Spleen (tissue), 11 donors: ENCODE results near the gene CHD6. TPM values are rescaled to one million over a fixed set of nuclear protein-coding genes. Genes with fewer than 3 reads are reported as not detected.

Source experiments
- DNase-seq: peaks from one replicate; pipeline ENCODE4 v3.0.0-alpha.2; 2020
- H3K27ac ChIP-seq, 8 donors: fragments of 200-600 bp; sonication (generic) in 7 of 8; 1 replicate in 4 of 8; 2 replicates in 4 of 8; pipeline versions ENCODE4 v1.5.0 to v1.8.0; 2016 to 2021; ENCODE audit warnings: inconsistent platforms in 4 of 8, mild to moderate bottlenecking in 4 of 8, moderate library complexity in 1 of 8
- H3K27me3 ChIP-seq, 7 donors: fragments of 200-600 bp; sonication (generic) in 6 of 7; replicated peaks in 1 of 7; 1 replicate in 4 of 7; 2 replicates in 3 of 7; pipeline versions ENCODE4 v1.5.0 to v1.8.0; 2016 to 2021; ENCODE audit warnings: inconsistent platforms in 3 of 7, mild to moderate bottlenecking in 1 of 7
- H3K36me3 ChIP-seq, 6 donors: fragments of 200-600 bp; sonication (generic) in 5 of 6; 1 replicate in 4 of 6; 2 replicates in 2 of 6; pipeline versions ENCODE4 v1.5.0 to v1.8.0; 2016 to 2021; ENCODE audit warnings: inconsistent platforms in 2 of 6
- H3K4me1 ChIP-seq, 6 donors: fragments of 200-600 bp; sonication (generic) in 5 of 6; 1 replicate in 3 of 6; 2 replicates in 3 of 6; pipeline versions ENCODE4 v1.5.0 to v1.8.0; 2016 to 2021; ENCODE audit warnings: inconsistent platforms in 3 of 6
- H3K4me3 ChIP-seq, 8 donors: fragments of 200-600 bp; sonication (generic) in 7 of 8; 1 replicate in 4 of 8; 2 replicates in 4 of 8; pipeline versions ENCODE4 v1.5.0 to v1.8.0; 2016 to 2021; ENCODE audit warnings: inconsistent platforms in 4 of 8, mild to moderate bottlenecking in 4 of 8, moderate library complexity in 2 of 8
- H3K9me3 ChIP-seq, 8 donors: fragments of 200-600 bp; sonication (generic) in 7 of 8; 1 replicate in 4 of 8; 2 replicates in 4 of 8; pipeline versions ENCODE4 v1.5.0 to v1.8.0; 2016 to 2021; ENCODE audit warnings: inconsistent platforms in 4 of 8
- POLR2A ChIP-seq, 3 donors: fragments of 450-650 bp; IDR thresholded peaks; one replicate each; pipeline ENCODE4 v1.5.1; 2017; ENCODE audit warnings: antibody characterized with exemption in 3 of 3, mild to moderate bottlenecking in 1 of 3
- POLR2AphosphoS5 ChIP-seq, 3 donors: sonication (generic); formaldehyde crosslinking; IDR thresholded peaks; one replicate each; pipeline ENCODE4 v1.5.1; 2017; ENCODE audit warnings: antibody characterized with exemption in 3 of 3
- WGBS, 5 donors: extraction: QIAGEN DNeasy Blood & Tissue Kit in 3 of 5; methylation state at CpG; one replicate each; pipeline versions ENCODE4 v1.1.5 to v1.1.7; 2013 to 2018; 5-methylcytosine and 5-hydroxymethylcytosine counted together
- intact Hi-C: fragments of 100-400 bp; cut with DNase I; formaldehyde crosslinking; loops from one replicate; pipeline ENCODE4 v1.15.0; 2023; ENCODE audit warnings: low total_unique reads
- polyA plus RNA-seq, 3 donors: library from polyadenylated mRNA; stranded (reverse); fragments of 200-250 nt; gene quantifications; one replicate each; pipeline ENCODE4 v1.2.1, GENCODE V29; 2013
- total RNA-seq, 7 donors: library from RNA; depleted of rRNA in 3 of 7; stranded (reverse); fragments of >200 nt in 3 of 7; fragmentation: NEBNext Ultra II Directional in 4 of 7; extraction: Animal tissue kit (Norgen Biotek cat#: 25700) in 4 of 7; gene quantifications; one replicate each; pipeline versions ENCODE4 v1.1.0 to v1.2.1, GENCODE V29; 2016 to 2021
- TF ChIP-seq, protein P1 (sequence below), 11 experiments: fragments of 200-600 bp in 7 of 11; fragments of 450-650 bp in 4 of 11; sonication (generic) in 4 of 11; IDR thresholded peaks in 8 of 11; conservative IDR thresholded peaks in 3 of 11; 1 replicate in 7 of 11; 2 replicates in 4 of 11; pipeline versions ENCODE4 v1.4.0 to v1.8.0; 2016 to 2021; ENCODE audit warnings: antibody characterized with exemption in 11 of 11, inconsistent platforms in 4 of 11, mild to moderate bottlenecking in 1 of 11
- donor health status: healthy with polysubstance abuse.
- donor health status: DM: no; HTN: no; CAD: no; lungs with moderate emphysema.
- donor health status: DM: no; HTN: no; CAD: no.
- donor health status: Bipolar disorder and iron deficiency.
- donor health status: healthy.
- donor health status: DM: no; HTN: no; CAD: no.
- donor health status: DM: yes; HTN: yes; CAD: no.

Gene CHD6
- total and polyA plus RNA-seq, 10 donors, result 4.2 to 68.3 (median 47.8) TPM

DNA sequence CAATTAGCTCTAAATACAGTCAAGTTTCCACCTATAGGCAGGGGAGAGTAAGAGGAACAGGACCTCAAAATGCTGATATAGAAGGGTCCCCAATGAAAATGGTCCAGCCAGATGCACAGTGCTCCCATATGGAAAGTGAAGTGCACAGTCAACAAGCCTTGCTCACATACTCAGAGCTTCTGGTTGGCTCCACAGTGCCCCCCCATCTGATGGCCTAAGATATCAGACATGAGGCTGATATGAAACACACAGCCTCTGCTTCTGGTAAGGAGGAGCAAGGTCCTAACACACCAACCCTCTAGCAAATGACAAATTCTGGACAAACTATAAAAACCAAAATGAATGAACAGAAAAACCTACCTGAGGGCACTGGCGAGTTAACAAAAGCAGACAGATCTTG is 140.2 kb downstream of the CHD6 start:
- intact Hi-C loops, result no loop called here
- WGBS, 5 donors, result 86 to 97% (median 90%) methylated on average over 1 of the region's 1 CpG
- no peak for DNase-seq
- peaks cover 0 to 76% (median 17%) of the 10 kb centered on the region in 6 donors for H3K36me3 ChIP-seq
- no peak overlapping the region for H3K4me3 ChIP-seq
- no peaks in the 10 kb centered on the region for H3K9me3 ChIP-seq
- peaks cover 0 to 25% (median 9%) of the 10 kb centered on the region in 6 donors for H3K4me1 ChIP-seq
- no peak overlapping the region for H3K27ac ChIP-seq
- TF ChIP-seq, protein P1, sequence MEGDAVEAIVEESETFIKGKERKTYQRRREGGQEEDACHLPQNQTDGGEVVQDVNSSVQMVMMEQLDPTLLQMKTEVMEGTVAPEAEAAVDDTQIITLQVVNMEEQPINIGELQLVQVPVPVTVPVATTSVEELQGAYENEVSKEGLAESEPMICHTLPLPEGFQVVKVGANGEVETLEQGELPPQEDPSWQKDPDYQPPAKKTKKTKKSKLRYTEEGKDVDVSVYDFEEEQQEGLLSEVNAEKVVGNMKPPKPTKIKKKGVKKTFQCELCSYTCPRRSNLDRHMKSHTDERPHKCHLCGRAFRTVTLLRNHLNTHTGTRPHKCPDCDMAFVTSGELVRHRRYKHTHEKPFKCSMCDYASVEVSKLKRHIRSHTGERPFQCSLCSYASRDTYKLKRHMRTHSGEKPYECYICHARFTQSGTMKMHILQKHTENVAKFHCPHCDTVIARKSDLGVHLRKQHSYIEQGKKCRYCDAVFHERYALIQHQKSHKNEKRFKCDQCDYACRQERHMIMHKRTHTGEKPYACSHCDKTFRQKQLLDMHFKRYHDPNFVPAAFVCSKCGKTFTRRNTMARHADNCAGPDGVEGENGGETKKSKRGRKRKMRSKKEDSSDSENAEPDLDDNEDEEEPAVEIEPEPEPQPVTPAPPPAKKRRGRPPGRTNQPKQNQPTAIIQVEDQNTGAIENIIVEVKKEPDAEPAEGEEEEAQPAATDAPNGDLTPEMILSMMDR (IDR thresholded peaks at IDR 0.05 in 8 of 11, conservative IDR thresholded peaks at IDR 0.05 in 3 of 11), result no peak
- TF ChIP-seq POLR2AphosphoS5 (IDR thresholded peaks at IDR 0.05), result no peak
- no peak for TF ChIP-seq POLR2A (IDR thresholded peaks at IDR 0.05)
- H3K27me3 ChIP-seq, result no peaks in the 10 kb centered on the region

DNA sequence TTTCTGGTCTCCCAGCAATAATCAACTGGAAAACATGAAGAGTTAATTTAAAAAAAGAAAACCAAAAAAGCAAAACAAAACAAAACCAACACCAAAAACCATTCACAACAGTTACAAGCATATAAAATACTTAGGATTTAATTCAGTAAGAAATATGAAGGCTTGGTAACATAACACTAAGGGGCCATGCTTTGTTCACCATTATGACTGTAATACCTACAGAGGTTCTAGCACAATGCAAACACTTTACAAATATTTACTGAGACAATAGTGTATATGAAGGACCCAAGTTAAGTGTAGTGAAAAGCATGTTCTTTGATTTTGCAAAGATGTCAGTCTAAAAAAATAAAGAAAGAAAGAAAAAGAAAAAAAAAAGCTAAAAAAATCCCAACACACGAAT is 141.7 kb downstream of the CHD6 start:
- 92 to 100% (median 95%) methylated on average over 1 of the region's 1 CpG for WGBS, 5 donors
- H3K27me3 ChIP-seq, result no peaks in the 10 kb centered on the region
- no peak for DNase-seq
- TF ChIP-seq POLR2A (IDR thresholded peaks at IDR 0.05) (no peak), POLR2AphosphoS5 (IDR thresholded peaks at IDR 0.05) (no peak)
- TF ChIP-seq, protein P1 (IDR thresholded peaks at IDR 0.05 in 8 of 11, conservative IDR thresholded peaks at IDR 0.05 in 3 of 11), result no peak
- intact Hi-C loops, result no loop called here
- H3K9me3 ChIP-seq, result no peaks in the 10 kb centered on the region
- H3K4me1 ChIP-seq, result peaks cover 0 to 25% (median 9%) of the 10 kb centered on the region in 6 donors
- peaks cover 0 to 78% (median 26%) of the 10 kb centered on the region in 6 donors for H3K36me3 ChIP-seq
- H3K27ac ChIP-seq, result no peak overlapping the region
- H3K4me3 ChIP-seq, result no peak overlapping the region

DNA sequence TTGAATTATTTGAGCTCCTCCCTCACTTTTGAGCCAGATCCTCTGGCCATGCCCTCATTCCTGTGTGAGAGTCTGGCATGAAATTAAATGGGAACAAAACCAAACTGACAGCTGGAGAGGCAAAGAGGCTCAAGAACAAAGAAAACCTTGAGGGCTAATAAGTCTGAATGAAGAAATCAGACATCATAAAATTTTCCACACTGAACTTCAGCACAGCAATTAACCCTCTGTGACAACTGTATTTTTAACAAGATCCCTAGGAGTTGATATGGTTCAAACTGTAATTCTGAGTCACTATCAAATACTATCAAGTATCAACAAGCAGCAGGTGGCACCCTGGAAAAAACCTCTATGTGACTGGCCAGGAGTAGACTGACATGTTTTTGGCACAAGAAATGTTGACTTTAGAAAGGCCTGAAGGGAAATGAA is 142.2 kb downstream of the CHD6 start:
- intact Hi-C loops, result no loop called here
- no peaks in the 10 kb centered on the region for H3K9me3 ChIP-seq
- no peak overlapping the region for H3K4me3 ChIP-seq
- no peak for DNase-seq
- TF ChIP-seq, protein P1 (IDR thresholded peaks at IDR 0.05 in 8 of 11, conservative IDR thresholded peaks at IDR 0.05 in 3 of 11), result no peak
- TF ChIP-seq POLR2A (IDR thresholded peaks at IDR 0.05) (no peak), POLR2AphosphoS5 (IDR thresholded peaks at IDR 0.05) (no peak)
- peaks cover 0 to 82% (median 27%) of the 10 kb centered on the region in 6 donors for H3K36me3 ChIP-seq
- H3K27me3 ChIP-seq, result no peaks in the 10 kb centered on the region
- no peak overlapping the region for H3K27ac ChIP-seq
- peaks cover 0 to 25% (median 9%) of the 10 kb centered on the region in 6 donors for H3K4me1 ChIP-seq

DNA sequence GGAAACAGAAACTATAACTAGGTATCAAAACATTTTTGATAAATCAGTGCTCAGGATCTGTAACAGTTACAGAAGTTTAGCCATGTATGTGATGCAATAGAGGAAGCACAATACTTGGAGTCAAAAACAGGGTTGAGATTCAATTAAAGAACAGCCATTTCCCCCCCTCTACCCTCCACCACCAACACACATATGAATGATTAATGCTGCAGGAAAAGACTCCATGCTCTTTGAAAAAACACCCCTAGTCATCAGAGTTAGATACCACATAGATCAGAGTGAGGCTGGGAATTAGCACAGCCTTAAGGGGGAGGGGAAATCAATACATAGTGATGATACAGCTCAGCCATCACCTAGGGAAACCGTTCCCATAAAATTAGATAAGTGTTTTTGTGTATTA is 142.7 kb downstream of the CHD6 start:
- no peak overlapping the region for H3K4me3 ChIP-seq
- no peaks in the 10 kb centered on the region for H3K9me3 ChIP-seq
- H3K36me3 ChIP-seq, result peaks cover 0 to 88% (median 32%) of the 10 kb centered on the region in 6 donors
- 72 to 100% (median 85%) methylated on average over 1 of the region's 1 CpG for WGBS, 5 donors
- H3K27ac ChIP-seq, result no peak overlapping the region
- intact Hi-C loops, result no loop called here
- peaks cover 0 to 20% (median 8%) of the 10 kb centered on the region in 6 donors for H3K4me1 ChIP-seq
- H3K27me3 ChIP-seq, result no peaks in the 10 kb centered on the region
- no peak for DNase-seq
- no peak for TF ChIP-seq POLR2A (IDR thresholded peaks at IDR 0.05)
- TF ChIP-seq POLR2AphosphoS5 (IDR thresholded peaks at IDR 0.05), result no peak
- TF ChIP-seq, protein P1 (IDR thresholded peaks at IDR 0.05 in 8 of 11, conservative IDR thresholded peaks at IDR 0.05 in 3 of 11), result no peak
